Activated CD4-positive, CD25-positive, alpha-beta regulatory T cell treated with anti-CD3 and anti-CD28 coated beads, Interleukin-2, amount 50 U/mL, for 72 hours (primary cell): ENCODE measurements around the gene P2RX1.

ENCODE experiments used
- DNase-seq: peaks from one replicate; pipeline ENCODE4 v3.0.0; 2021

Gene P2RX1

DNA sequence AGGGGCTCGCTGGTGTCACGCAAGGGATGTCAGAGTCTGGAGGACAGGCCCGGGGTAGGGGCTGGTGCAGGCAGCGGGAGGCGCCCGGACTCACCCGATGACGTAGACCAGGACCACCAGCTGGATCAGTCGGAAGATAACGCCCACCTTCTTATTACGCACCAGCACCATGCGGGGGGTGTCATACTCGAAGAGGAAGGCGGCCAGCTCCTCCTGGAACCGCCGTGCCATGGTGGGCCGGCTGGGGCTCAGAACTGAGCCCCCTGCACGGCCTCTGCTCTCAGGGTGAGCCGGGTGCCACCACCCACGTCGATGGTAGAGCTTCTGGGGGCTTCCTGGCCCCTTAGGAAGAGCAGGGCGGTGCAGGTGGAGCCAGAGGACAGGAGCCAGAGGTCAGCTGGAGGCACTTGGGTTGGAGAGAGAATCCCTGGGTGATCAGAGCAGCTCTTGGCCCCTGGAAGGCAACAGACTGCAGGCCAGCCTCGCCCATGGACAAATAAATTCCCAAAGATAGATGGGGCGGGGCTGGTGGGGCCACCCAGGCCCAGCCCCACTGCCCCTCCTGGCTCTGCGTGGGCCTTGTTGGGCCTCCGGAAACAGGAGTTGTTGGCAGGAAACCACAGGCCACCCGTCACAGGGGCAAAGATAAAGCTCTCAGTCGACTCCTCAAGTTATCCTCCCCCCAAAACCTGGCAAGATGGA, at the start of gene P2RX1:
Gene P2RX1 (minus strand): TSS at position 471 of the 702 bp plus-strand sequence. CDS start 240 bp downstream, at position 231.
- DNase-seq, result no peak

DNA sequence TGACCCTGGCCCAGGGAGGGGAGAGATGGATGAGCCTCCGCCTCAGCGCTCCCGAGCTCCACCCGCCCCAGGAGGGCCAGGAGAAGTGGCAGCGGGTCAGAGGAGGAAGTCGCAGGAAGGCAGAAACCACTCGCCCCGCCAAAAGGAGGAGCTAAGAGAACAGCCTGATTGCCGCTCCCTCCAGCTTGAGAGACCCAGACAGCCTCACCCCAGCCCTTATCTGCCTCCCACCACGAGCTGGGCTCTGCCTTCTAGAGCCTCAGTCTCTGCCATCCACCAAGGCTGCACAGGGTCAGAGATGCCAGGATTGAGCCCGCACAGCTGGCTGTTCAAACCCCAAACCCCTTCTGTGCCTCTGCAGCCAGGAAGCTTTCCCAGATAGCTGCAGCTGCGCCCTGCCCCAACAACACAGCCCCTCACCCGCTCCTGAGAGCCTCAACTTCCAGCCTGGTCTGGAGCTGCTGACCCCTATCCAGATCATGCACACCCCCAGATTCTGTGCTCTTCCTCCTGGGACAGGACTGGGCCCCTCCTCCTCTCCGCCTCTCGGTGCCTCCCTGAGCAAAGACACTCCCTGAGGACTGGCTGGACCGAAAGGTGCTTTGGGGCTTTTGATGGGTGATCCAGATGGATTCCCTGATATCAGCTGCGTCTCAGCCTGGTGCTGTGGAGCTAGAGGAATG, 49.0 kb upstream of the P2RX1 start:
- peak; percentile 66 for DNase-seq

GRCh38 chr17:3964203-3965117, 48.2 kb upstream of the P2RX1 start, which contains the start of gene ATP2A3:
TSS of gene ATP2A3 (minus strand) at chr17:3964437. CDS start at chr17:3964291, 146 bp downstream.
- peak; percentile 69 for DNase-seq

GRCh38 chr17:3963237-3964201, 47.3 kb upstream of the P2RX1 start:
- DNase-seq, result peak; percentile 54

- DNase-seq, result no peak
These were observed 46.6 kb upstream of the P2RX1 start for GRCh38 chr17:3962965-3963236.

DNA sequence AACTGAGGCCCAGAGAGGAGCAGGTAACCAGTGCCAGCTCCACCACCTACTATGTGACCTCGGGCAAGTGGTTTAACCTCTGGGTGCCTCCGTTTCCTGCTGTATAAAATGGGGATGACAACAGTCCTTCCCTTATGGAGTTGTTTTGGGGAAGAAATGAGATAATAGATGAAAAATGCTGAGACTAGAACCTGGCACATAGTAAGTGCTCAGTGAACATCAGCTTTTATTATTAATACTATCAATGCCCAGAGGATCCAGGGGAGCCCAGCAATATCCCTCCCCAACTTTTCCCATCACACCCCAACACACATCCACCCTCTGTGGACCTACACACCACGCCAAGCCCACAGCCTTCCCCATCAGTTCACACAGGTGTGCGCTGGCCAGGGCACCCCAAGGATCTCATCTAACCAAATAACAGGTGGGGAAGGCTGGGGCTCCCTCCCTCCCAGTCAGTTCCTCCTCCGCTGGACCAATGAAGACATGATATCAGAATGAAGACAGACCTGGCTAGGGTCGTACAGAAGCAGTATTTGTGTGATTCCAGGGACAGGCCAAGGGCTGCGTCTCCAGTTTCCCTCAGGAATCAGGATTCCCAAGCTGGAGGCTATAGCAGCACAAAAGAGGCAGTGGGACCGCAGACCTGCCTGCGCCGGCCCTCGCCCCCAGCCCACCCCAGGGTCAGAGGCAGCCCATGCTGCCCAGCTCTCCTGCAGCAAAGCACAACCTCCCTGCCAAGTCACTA, 46.1 kb upstream of the P2RX1 start:
- DNase-seq, result no peak

DNA sequence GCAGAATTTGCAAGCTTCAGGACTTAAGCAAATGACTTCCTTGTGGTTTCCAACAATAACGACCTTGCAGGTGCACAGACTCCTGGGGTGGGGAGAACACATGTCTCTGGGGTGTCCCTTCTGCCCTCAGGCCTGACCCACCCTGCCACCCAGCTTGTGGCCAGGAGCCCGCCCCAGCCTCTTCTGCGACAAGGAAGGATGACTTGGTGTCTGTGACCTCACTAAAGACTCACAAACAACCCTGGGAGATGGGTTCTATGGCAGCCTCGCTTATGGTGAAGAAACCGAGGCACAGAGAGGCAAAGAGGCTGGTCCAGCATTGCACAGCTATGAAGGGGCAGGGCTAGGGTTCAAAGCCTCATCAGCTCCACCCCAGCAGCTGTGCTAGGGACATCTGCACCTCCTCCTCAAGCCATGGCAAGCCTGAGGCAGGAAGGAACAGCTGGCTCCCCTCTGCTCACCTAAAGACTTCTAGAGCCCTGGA, 45.3 kb upstream of the P2RX1 start:
- no peak for DNase-seq

- no peak for DNase-seq
These were observed 44.5 kb upstream of the P2RX1 start for GRCh38 chr17:3960764-3961163.

GRCh38 chr17:3959921-3960601, 43.8 kb upstream of the P2RX1 start:
- no peak for DNase-seq

DNA sequence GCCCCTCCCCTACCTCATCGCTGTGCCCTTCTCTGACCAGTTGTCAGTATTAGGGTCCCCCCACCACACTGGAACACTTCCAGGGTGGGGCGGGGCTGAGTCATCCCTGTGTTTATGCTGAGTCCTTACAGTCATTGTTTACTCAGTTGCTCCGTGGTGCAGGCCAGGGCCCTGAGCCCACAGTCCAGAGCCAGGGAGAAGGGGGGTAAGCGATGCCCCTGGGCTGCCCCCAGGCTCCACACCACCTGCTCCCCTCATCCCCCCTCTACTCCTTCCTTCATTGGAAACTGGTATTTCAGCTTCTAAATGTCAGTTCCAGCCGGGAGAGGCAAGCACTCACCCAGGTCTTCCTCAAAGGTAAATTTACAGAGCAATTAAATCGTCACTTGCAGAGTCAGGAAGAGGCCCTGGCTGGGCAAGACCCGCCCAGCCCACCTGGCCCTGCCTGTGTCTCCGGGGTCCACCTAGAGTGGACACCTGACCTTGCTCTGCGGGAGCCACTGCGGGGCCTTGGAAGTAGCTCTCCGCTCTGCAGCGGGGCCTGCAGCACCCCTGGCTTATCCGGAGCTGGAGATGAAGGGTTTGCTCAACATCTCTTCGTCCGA, 43.1 kb upstream of the P2RX1 start:
- DNase-seq, result no peak

- DNase-seq, result no peak
These were observed 41.7 kb upstream of the P2RX1 start for GRCh38 chr17:3957735-3958599.

DNA sequence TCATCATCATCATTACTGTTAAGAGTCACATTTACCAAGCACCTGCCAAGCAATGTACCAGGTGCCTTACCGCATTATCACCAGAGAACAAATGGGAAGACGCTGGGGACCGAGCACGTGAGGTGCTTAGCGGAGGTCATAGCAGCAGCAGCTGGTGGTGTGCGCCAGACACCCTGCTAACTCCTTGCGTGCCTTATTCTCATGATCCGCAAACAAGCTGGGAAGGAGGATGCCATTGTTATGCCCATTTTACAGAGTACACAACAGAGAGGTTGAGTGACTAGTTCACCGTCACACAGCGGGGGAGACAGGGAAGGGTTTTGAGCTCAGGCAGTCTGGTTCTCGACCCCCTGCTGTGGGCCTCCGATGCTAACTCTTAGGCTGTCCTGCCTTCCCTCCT, 40.7 kb upstream of the P2RX1 start:
- no peak for DNase-seq

DNA sequence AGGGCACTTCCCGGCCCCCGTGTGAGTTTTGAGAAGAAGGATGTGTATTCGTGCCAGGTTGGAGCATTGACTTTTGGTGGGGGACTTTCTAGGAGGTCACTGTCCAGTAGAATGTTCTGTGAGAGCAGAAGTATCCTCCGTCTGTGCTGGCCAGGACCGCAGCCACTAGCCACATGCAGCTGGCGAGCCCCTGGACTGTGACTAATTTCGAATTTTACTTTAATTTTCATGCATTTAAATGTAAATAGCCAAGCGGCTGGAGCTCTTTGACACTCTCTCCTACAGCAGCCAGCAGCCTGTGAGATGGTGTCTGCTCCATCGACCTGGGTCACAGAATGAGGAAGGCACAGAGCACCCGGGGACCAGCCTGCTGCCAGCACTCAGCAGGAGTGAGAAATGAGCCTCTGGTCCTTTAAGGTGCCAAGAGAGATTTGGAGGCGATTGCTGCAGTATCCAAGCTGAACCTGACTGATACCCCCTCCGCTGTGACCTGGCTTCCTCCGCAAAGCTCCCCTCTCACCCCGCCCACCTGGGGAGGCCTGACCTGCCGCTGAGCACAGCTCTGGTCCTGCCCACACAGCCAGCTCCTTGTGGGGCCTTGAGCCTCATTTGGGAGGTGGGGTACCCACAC, 40.2 kb upstream of the P2RX1 start:
- DNase-seq, result no peak

- DNase-seq, result no peak
These were observed 39.4 kb upstream of the P2RX1 start for GRCh38 chr17:3955673-3955988.

DNA sequence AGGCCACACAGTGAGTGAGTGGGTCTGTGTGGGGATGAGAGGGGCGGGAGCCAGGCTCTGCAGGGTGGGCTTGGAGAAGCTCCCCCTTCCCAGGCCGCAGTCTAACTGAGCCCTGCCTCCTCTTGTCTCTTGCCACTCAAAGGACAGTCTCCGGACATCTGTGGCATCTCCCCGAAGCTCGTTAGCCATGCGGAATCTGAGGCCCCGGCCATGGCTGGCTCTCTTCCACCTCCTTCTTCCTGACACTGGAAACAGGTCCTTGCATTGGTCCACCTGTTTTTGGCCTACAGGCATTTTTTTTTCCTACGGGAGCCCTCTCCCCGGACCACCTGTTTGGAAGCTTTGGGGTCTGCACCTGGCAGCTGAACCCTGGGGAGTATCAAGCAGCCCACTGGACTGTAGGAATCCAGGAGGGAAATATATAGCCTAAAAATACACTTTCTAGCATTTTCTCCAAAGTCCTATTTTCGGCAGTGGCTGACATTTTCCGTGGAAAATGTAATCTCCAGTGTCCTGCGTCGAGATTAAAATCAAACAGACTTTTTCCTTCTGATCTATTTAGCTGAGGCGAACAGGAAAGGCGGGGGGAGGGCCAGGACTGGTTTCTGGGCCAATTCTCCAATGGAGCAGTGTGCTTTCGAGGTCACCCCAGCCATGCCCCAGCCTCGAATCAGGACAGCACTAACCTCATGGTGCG, 38.9 kb upstream of the P2RX1 start:
- no peak for DNase-seq

DNA sequence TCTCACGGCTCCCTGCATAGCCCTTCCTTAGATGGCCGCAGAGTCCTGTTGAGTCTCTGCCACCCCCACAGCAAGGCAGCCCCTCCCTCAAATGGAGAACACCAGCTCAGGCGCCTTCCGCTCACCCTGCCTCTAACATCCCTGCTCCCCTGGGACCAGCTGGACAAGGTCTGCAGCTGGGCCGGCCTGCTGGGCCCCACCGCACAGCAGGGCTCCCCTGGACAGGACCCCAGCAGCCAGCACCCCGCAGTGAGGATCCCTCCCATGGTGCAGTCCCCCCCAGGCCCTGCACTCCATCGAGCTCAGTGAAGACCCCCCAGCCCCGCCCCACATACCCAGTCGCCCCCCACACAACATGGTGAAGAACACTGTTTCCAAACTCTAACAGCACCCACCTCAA, 37.8 kb upstream of the P2RX1 start:
- DNase-seq, result no peak

GRCh38 chr17:3953542-3953941, 37.3 kb upstream of the P2RX1 start:
- DNase-seq, result no peak

GRCh38 chr17:3952186-3952585, 35.9 kb upstream of the P2RX1 start:
- DNase-seq, result no peak

DNA sequence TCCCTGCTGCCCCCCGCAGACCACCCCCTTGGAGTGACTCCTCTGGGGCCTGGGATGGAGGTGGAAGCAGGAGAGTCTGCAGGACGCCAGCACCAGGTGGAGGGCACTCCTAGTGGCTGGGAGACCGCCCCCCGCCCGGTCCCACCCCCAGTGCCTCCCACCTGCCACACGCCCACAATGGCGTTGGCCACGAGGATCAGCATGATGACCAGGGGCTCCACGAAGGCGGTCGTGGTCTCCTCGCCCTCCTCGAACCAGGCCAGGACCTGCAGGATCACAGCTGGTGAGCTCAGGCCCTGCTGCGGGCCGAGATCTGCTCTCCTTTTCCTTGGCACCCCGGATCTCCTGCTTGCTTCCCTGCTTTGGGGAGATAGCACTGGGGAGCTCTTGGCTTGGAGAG, 35.2 kb upstream of the P2RX1 start:
- no peak for DNase-seq
